Measurements from ENCODE around the gene EHMT2. TPM values are rescaled to one million over a fixed set of nuclear protein-coding genes. Genes with fewer than 3 reads are reported as not detected.

Gene EHMT2
- total and polyA plus RNA-seq, 2 of the 13 experiments (the other 11 are each of a cell fraction or from before 2014, with no cell fraction given): 55.2 to 69.2 TPM

GRCh38 chr6:31897612-31898382 lies at the start of gene EHMT2 (continued):
- peak; percentile 44; the same call in 1 of the 2 replicates for TF ChIP-seq CREB1 (IDR thresholded peaks at IDR 0.05)
- no peak for TF ChIP-seq CREB1 (CRISPR knock-in tag; IDR thresholded peaks at IDR 0.05)
- TF ChIP-seq RARA (CRISPR knock-in tag; IDR thresholded peaks at IDR 0.05): no peak
- TF ChIP-seq ZNF317 (CRISPR knock-in tag; IDR thresholded peaks at IDR 0.05): no peak
- TF ChIP-seq JUN (CRISPR knock-in tag; IDR thresholded peaks at IDR 0.05): no peak
- TF ChIP-seq, protein P1, sequence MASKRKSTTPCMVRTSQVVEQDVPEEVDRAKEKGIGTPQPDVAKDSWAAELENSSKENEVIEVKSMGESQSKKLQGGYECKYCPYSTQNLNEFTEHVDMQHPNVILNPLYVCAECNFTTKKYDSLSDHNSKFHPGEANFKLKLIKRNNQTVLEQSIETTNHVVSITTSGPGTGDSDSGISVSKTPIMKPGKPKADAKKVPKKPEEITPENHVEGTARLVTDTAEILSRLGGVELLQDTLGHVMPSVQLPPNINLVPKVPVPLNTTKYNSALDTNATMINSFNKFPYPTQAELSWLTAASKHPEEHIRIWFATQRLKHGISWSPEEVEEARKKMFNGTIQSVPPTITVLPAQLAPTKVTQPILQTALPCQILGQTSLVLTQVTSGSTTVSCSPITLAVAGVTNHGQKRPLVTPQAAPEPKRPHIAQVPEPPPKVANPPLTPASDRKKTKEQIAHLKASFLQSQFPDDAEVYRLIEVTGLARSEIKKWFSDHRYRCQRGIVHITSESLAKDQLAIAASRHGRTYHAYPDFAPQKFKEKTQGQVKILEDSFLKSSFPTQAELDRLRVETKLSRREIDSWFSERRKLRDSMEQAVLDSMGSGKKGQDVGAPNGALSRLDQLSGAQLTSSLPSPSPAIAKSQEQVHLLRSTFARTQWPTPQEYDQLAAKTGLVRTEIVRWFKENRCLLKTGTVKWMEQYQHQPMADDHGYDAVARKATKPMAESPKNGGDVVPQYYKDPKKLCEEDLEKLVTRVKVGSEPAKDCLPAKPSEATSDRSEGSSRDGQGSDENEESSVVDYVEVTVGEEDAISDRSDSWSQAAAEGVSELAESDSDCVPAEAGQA (IDR thresholded peaks at IDR 0.05; ENCODE audit: low read depth): peak; percentile 74
- TF ChIP-seq, protein P1 (CRISPR knock-in tag; IDR thresholded peaks at IDR 0.05; ENCODE audit: borderline replicate concordance): no peak
- TF ChIP-seq, protein P2, sequence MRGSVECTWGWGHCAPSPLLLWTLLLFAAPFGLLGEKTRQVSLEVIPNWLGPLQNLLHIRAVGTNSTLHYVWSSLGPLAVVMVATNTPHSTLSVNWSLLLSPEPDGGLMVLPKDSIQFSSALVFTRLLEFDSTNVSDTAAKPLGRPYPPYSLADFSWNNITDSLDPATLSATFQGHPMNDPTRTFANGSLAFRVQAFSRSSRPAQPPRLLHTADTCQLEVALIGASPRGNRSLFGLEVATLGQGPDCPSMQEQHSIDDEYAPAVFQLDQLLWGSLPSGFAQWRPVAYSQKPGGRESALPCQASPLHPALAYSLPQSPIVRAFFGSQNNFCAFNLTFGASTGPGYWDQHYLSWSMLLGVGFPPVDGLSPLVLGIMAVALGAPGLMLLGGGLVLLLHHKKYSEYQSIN (CRISPR knock-in tag; IDR thresholded peaks at IDR 0.05; ENCODE audit: borderline replicate concordance): no peak
- no peak for TF ChIP-seq E2F2 (CRISPR knock-in tag; IDR thresholded peaks at IDR 0.05; ENCODE audit: borderline replicate concordance)
- no peak for TF ChIP-seq FOXJ3 (CRISPR knock-in tag; IDR thresholded peaks at IDR 0.05; ENCODE audit: borderline replicate concordance)
- peak; percentile 61; the same call in 1 of the 2 replicates for TF ChIP-seq ZNF430 (CRISPR knock-in tag; IDR thresholded peaks at IDR 0.05)
- TF ChIP-seq HNRNPLL (IDR thresholded peaks at IDR 0.05; ENCODE audit: low read depth, low read length, poor library complexity, severe bottlenecking): no peak
- no peak for TF ChIP-seq ZNF414 (CRISPR knock-in tag; IDR thresholded peaks at IDR 0.05)
- no peak for TF ChIP-seq ATM (IDR thresholded peaks at IDR 0.05; ENCODE audit: borderline replicate concordance)
- no peak for TF ChIP-seq TOPORS (CRISPR knock-in tag; IDR thresholded peaks at IDR 0.05)
- TF ChIP-seq, protein P3, sequence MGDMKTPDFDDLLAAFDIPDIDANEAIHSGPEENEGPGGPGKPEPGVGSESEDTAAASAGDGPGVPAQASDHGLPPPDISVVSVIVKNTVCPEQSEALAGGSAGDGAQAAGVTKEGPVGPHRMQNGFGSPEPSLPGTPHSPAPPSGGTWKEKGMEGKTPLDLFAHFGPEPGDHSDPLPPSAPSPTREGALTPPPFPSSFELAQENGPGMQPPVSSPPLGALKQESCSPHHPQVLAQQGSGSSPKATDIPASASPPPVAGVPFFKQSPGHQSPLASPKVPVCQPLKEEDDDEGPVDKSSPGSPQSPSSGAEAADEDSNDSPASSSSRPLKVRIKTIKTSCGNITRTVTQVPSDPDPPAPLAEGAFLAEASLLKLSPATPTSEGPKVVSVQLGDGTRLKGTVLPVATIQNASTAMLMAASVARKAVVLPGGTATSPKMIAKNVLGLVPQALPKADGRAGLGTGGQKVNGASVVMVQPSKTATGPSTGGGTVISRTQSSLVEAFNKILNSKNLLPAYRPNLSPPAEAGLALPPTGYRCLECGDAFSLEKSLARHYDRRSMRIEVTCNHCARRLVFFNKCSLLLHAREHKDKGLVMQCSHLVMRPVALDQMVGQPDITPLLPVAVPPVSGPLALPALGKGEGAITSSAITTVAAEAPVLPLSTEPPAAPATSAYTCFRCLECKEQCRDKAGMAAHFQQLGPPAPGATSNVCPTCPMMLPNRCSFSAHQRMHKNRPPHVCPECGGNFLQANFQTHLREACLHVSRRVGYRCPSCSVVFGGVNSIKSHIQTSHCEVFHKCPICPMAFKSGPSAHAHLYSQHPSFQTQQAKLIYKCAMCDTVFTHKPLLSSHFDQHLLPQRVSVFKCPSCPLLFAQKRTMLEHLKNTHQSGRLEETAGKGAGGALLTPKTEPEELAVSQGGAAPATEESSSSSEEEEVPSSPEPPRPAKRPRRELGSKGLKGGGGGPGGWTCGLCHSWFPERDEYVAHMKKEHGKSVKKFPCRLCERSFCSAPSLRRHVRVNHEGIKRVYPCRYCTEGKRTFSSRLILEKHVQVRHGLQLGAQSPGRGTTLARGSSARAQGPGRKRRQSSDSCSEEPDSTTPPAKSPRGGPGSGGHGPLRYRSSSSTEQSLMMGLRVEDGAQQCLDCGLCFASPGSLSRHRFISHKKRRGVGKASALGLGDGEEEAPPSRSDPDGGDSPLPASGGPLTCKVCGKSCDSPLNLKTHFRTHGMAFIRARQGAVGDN (CRISPR knock-in tag; IDR thresholded peaks at IDR 0.05): peak; percentile 57

All from HepG2 (cell line).